ENCODE measurements around the gene GALNT10. TPM values are rescaled to one million over a fixed set of nuclear protein-coding genes. Genes with fewer than 3 reads are reported as not detected.

The GALNT10 gene
- total RNA-seq, 4 donors from 2014 or later: 17.2 to 28.6 (median 21.1) TPM

- TF ChIP-seq, protein P1, sequence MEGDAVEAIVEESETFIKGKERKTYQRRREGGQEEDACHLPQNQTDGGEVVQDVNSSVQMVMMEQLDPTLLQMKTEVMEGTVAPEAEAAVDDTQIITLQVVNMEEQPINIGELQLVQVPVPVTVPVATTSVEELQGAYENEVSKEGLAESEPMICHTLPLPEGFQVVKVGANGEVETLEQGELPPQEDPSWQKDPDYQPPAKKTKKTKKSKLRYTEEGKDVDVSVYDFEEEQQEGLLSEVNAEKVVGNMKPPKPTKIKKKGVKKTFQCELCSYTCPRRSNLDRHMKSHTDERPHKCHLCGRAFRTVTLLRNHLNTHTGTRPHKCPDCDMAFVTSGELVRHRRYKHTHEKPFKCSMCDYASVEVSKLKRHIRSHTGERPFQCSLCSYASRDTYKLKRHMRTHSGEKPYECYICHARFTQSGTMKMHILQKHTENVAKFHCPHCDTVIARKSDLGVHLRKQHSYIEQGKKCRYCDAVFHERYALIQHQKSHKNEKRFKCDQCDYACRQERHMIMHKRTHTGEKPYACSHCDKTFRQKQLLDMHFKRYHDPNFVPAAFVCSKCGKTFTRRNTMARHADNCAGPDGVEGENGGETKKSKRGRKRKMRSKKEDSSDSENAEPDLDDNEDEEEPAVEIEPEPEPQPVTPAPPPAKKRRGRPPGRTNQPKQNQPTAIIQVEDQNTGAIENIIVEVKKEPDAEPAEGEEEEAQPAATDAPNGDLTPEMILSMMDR (IDR thresholded peaks at IDR 0.05; ENCODE audit: low read depth): no peak
Measured at GRCh38 chr5:154230526-154230925, 40.0 kb downstream of the GALNT10 start.

- TF ChIP-seq, protein P1 (IDR thresholded peaks at IDR 0.05; ENCODE audit: low read depth): no peak
Measured at GRCh38 chr5:154234551-154234950, 44.0 kb downstream of the GALNT10 start.

GRCh38 chr5:154236011-154236410, 45.5 kb downstream of the GALNT10 start:
- TF ChIP-seq, protein P1 (IDR thresholded peaks at IDR 0.05; ENCODE audit: low read depth): no peak

DNA sequence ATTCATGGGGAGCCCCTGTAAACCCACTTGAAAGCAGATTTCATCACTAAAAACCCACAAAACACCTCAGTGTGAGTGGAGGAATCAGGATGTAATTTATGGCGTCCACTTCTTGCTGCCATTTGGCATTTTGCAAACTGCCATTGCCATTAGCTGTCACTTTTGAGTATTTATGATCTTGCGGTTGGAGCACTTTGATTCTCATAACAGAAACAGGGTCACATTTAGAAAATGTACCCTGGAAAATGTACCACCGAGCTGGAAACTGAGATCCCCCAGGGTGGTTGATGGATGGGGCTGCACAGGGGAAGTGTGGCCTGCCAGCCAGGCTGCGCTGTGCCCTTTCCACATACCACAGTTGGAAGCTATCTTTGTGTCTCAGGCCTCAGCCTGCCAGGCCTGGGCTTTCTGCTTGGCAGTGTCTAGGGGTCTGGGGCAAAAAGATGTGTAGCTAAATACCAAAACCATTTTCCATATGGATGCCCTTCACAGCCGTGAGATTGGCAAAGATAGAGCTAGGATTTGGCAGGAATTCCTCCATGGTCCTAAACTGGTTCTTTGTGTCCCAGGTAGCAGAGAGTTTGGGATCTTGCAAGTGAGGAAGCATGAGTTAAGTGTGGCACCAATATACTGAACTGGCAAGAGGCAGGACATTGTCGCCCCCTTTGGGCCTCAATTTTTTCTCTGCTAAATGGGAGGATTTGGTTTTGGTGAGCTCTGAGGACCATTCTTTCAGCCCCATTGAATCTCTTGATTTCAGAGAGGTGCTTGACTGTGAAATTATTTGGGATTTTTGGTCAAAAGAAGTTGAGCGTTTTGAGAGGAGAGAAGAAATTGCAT, 46.2 kb downstream of the GALNT10 start:
- TF ChIP-seq, protein P1 (IDR thresholded peaks at IDR 0.05; ENCODE audit: low read depth): no peak

DNA sequence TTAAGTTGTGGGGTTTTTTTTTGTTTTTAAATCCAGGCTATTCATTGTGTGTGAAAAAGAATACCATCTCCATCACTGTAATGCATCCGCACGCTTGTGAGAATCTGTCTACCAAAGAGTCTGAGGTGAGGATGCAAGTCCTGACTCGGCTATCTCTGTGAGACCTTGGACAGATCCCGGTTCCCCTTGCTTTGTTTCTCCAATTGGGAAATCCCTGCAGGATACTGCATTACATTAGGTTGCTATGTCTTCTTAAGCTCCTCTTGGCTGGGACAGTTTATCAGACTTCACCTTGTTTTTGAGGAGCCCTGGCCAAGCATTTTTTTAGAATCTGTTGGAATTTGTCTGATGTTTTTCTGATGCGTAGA, 46.8 kb downstream of the GALNT10 start:
- TF ChIP-seq, protein P1 (IDR thresholded peaks at IDR 0.05; ENCODE audit: low read depth): no peak

DNA sequence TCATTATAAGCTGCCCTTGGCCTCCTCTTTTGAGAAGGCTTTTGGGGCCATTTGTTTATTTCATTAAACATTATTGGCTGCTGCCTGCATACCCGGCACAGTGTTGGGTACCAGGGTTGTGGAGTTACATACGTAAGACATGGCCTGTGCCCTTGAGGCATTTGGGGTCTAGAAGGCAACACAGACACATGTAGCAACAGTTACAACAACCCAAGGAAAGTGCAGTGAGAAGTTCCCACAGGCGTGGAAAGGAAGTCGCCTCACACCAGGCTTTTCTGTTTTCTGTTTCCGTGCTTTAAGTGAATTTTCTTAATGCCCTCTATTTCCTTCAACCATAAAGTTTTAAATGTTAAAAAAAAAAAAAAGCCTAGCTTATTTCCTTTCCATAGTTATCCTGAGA, 47.4 kb downstream of the GALNT10 start:
- TF ChIP-seq, protein P1 (IDR thresholded peaks at IDR 0.05; ENCODE audit: low read depth): no peak

DNA sequence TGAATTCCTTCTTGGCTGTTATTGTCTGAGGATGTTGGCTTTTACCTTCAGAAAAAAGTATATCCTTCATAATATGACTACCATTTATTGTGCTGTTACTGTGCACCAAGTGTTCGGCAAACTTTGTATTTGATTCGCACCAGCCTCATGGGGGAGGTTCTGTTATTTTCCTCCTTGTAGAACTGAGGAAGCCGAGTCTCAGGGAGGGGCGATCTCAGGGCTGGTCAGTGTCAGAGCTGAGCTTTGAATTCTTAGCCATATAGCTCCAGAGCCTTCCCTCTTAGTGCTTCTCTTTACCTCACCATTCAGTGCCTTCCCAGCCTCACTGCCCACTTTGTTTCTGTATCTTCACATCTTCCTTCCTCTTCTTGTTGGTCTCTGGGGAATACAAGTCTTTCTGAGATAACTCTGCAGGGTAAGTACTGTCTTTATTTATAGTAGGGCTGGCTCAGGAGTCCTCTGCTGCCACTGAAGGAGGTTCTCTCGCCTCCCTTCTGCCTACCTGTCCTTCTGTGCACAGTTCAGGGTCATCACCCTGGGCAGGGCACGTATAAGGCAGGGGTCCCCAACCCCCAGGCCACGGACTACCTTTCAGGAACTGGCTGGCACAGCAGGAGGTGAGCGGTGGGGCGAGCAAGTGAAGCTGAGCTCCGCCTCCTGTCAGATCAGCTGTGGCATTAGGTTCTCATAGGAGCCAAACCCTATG, 48.4 kb downstream of the GALNT10 start:
- TF ChIP-seq, protein P1 (IDR thresholded peaks at IDR 0.05; ENCODE audit: low read depth): no peak

Data from subcutaneous adipose tissue (tissue), 4 donors.